H1 (cell line): ENCODE results near the gene NLRX1.
A peak's percentile ranks its signal among the peaks of the same experiment; 100 is the strongest.

Source experiments
- ASH2L ChIP-seq: fragments of 200-600, 300-600 bp; sonication (generic); IDR thresholded peaks from one replicate; pipeline ENCODE4 v1.7.1; 2017; ENCODE audit warnings: low read length
- CHD2 ChIP-seq: IDR thresholded peaks from 2 replicates; pipeline ENCODE4 v1.6.1; 2012; ENCODE audit warnings: low read length, improper control_type of control experiment
- EGR1 ChIP-seq: IDR thresholded peaks from 2 replicates; pipeline ENCODE4 v1.6.1; 2011; ENCODE audit warnings: low read depth, low read length, borderline replicate concordance
- GTF2F1 ChIP-seq: IDR thresholded peaks from 2 replicates; pipeline ENCODE4 v1.6.1; 2012; ENCODE audit warnings: low read depth, low read length, improper control_type of control experiment, borderline replicate concordance
- HDAC6 ChIP-seq: IDR thresholded peaks from one replicate; pipeline ENCODE4 v1.7.1; 2012; ENCODE audit warnings: low read depth, mild to moderate bottlenecking, inconsistent platforms, low read length, moderate library complexity
- NANOG ChIP-seq: IDR thresholded peaks from 2 replicates; pipeline ENCODE4 v1.6.1; 2011; ENCODE audit warnings: low read length, low read depth, mild to moderate bottlenecking, inconsistent platforms; ENCODE audit not compliant: insufficient read depth, poor library complexity, severe bottlenecking
- NRF1 ChIP-seq: IDR thresholded peaks from 2 replicates; pipeline ENCODE4 v1.6.1; 2011; ENCODE audit warnings: mild to moderate bottlenecking, low read depth, low read length, improper control_type of control experiment
- POLR2A ChIP-seq, 2 experiments: IDR thresholded peaks; 1 replicate in 1 of 2; 2 replicates in 1 of 2; pipeline ENCODE4 v1.6.1; 2011; ENCODE audit warnings: low read depth in 2 of 2, low read length in 2 of 2, mild to moderate bottlenecking in 2 of 2; ENCODE audit errors: control extremely low read depth in 1 of 2
- POLR2AphosphoS5 ChIP-seq: IDR thresholded peaks from 2 replicates; pipeline ENCODE4 v1.6.1; 2011; ENCODE audit warnings: low read depth, low read length
- SIN3A ChIP-seq, 2 experiments: IDR thresholded peaks in 1 of 2; conservative IDR thresholded peaks in 1 of 2; 2 replicates each; pipeline ENCODE4 v1.6.1; 2011 to 2012; ENCODE audit warnings: low read length in 2 of 2, improper control_type of control experiment in 1 of 2, low read depth in 1 of 2, mild to moderate bottlenecking in 1 of 2
- SIRT6 ChIP-seq: IDR thresholded peaks from one replicate; pipeline ENCODE4 v1.7.1; 2012; ENCODE audit warnings: low read length, inconsistent platforms
- SP2 ChIP-seq: IDR thresholded peaks from 2 replicates; pipeline ENCODE4 v1.6.1; 2012; ENCODE audit warnings: mild to moderate bottlenecking, low read length, inconsistent platforms
- SP4 ChIP-seq: IDR thresholded peaks from 2 replicates; pipeline ENCODE4 v1.6.1; 2012; ENCODE audit warnings: low read length, inconsistent platforms
- TF ChIP-seq, protein P1 (sequence below), 3 experiments: IDR thresholded peaks; 1 replicate in 2 of 3; 2 replicates in 1 of 3; pipeline versions ENCODE4 v1.5.1 to v1.6.1; 2011; ENCODE audit warnings: low read length in 3 of 3, mild to moderate bottlenecking in 3 of 3, inconsistent platforms in 2 of 3, low read depth in 1 of 3, moderate library complexity in 1 of 3; ENCODE audit not compliant: insufficient read depth in 1 of 3; ENCODE audit errors: control extremely low read depth in 1 of 3

DNA sequence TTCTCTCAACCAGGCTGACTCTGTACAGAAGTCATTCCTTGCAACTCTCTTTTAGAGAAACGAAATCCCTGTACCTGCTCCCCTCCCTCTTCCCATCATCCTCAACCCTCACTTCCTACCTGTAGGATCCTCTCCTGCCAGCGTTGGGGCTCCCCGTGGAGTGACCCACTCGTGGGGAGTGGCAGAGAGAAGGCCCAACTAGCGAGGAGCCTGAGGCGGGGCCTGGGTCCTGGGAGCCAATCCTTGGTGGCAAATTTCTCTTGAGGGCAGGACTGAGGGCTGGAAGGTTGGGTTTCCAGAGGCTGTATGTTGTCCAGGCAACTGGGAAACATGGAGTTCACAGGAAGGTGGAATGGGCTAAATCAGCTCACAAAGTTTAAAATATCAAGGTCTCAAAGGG is 27.2 kb downstream of the NLRX1 start:
- TF ChIP-seq, protein P1, sequence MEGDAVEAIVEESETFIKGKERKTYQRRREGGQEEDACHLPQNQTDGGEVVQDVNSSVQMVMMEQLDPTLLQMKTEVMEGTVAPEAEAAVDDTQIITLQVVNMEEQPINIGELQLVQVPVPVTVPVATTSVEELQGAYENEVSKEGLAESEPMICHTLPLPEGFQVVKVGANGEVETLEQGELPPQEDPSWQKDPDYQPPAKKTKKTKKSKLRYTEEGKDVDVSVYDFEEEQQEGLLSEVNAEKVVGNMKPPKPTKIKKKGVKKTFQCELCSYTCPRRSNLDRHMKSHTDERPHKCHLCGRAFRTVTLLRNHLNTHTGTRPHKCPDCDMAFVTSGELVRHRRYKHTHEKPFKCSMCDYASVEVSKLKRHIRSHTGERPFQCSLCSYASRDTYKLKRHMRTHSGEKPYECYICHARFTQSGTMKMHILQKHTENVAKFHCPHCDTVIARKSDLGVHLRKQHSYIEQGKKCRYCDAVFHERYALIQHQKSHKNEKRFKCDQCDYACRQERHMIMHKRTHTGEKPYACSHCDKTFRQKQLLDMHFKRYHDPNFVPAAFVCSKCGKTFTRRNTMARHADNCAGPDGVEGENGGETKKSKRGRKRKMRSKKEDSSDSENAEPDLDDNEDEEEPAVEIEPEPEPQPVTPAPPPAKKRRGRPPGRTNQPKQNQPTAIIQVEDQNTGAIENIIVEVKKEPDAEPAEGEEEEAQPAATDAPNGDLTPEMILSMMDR (IDR thresholded peaks at IDR 0.05; ENCODE audit: control extremely low read depth in 1 of 3, insufficient read depth in 1 of 3, low read depth in 1 of 3, low read length in 3 of 3), result no peak
- TF ChIP-seq EGR1 (no peak), SIN3A (conservative IDR thresholded peaks at IDR 0.05 in 1 of 2, IDR thresholded peaks at IDR 0.05 in 1 of 2; ENCODE audit: low read depth in 1 of 2, low read length in 2 of 2) (no peak), CHD2 (peak; percentile 80), HDAC6 (no peak), POLR2A (IDR thresholded peaks at IDR 0.05; ENCODE audit: control extremely low read depth in 1 of 2, low read depth in 2 of 2, low read length in 2 of 2) (no peak), SIRT6 (no peak), ASH2L (no peak), SP4 (0 out of 2 replicates have a peak, but pooled peaks have one; percentile 37), GTF2F1 (no peak), NANOG (no peak), SP2 (peak; percentile 78), POLR2AphosphoS5 (no peak), NRF1 (no peak)
